Measurements from ENCODE around the gene MPPED2.

GRCh38 chr11:30474151-30474954, 111.8 kb downstream of the MPPED2 start:
- TF ChIP-seq CTCF (IDR thresholded peaks at IDR 0.05) (no peak), POLR2A (IDR thresholded peaks at IDR 0.05) (no peak)

Data from lower leg skin (tissue), 3 donors.